ENCODE data around the gene NEIL3. TPM values are rescaled to one million over a fixed set of nuclear protein-coding genes. Genes with fewer than 3 reads are reported as not detected.

The NEIL3 gene
- total RNA-seq, 1 experiment from 2014 or later, result 10.6 TPM

- DNase-seq, result no peak
- H3K36me3 Mint-ChIP-seq (ENCODE audit: insufficient read depth, unreplicated experiment), result no peaks in the 10 kb centered on the region
- TF ChIP-seq CTCF (IDR thresholded peaks at IDR 0.05; ENCODE audit: unreplicated experiment), result no peak
- no peak overlapping the region for H3K27ac Mint-ChIP-seq (ENCODE audit: unreplicated experiment)
- no peaks in the 10 kb centered on the region for H3K27me3 Mint-ChIP-seq (ENCODE audit: unreplicated experiment)
- no peaks in the 10 kb centered on the region for H3K9me3 Mint-ChIP-seq (ENCODE audit: low read depth, unreplicated experiment)
- intact Hi-C loops (cut with micrococcal nuclease; ENCODE audit: unreplicated experiment), result no loop called here
- no TSS peak for BruUV-seq (replicated peaks)
- no peak overlapping the region for H3K4me3 Mint-ChIP-seq (ENCODE audit: low read depth, unreplicated experiment)
- CTCF ChIA-PET, result no interaction called here
- no peaks in the 10 kb centered on the region for H3K4me1 Mint-ChIP-seq (ENCODE audit: low read depth, unreplicated experiment)
Measured at GRCh38 chr4:177356206-177356605, 46.5 kb downstream of the NEIL3 start.

- intact Hi-C loops (cut with micrococcal nuclease; ENCODE audit: unreplicated experiment), result no loop called here
- DNase-seq, result no peak
- CTCF ChIA-PET, result interaction anchor here (0.6 kb wide), 1 partner anchor 1642 kb away, joined by 3 read pairs; no protein-coding TSS in a partner anchor
- H3K27ac Mint-ChIP-seq (ENCODE audit: unreplicated experiment), result no peak overlapping the region
- no peaks in the 10 kb centered on the region for H3K36me3 Mint-ChIP-seq (ENCODE audit: insufficient read depth, unreplicated experiment)
- H3K4me3 Mint-ChIP-seq (ENCODE audit: low read depth, unreplicated experiment), result no peak overlapping the region
- no peaks in the 10 kb centered on the region for H3K9me3 Mint-ChIP-seq (ENCODE audit: low read depth, unreplicated experiment)
- H3K4me1 Mint-ChIP-seq (ENCODE audit: low read depth, unreplicated experiment), result no peaks in the 10 kb centered on the region
- no peak for TF ChIP-seq CTCF (IDR thresholded peaks at IDR 0.05; ENCODE audit: unreplicated experiment)
- BruUV-seq (replicated peaks), result no TSS peak
- H3K27me3 Mint-ChIP-seq (ENCODE audit: unreplicated experiment), result no peaks in the 10 kb centered on the region
Measured at GRCh38 chr4:177356921-177357320, 47.2 kb downstream of the NEIL3 start.

- intact Hi-C loops (cut with micrococcal nuclease; ENCODE audit: unreplicated experiment), result loop anchor here (1.0 to 2.0 kb wide), 2 partner anchors 73 to 180 kb away; no protein-coding TSS in a partner anchor
- Mint-ChIP-seq H3K27me3 (ENCODE audit: unreplicated experiment) (no peaks in the 10 kb centered on the region), H3K27ac (ENCODE audit: unreplicated experiment) (no peak overlapping the region), H3K36me3 (ENCODE audit: insufficient read depth, unreplicated experiment) (peaks cover 5% of the 10 kb centered on the region), H3K4me3 (ENCODE audit: low read depth, unreplicated experiment) (no peak overlapping the region), H3K9me3 (ENCODE audit: low read depth, unreplicated experiment) (no peaks in the 10 kb centered on the region), H3K4me1 (ENCODE audit: low read depth, unreplicated experiment) (no peaks in the 10 kb centered on the region)
- no peak for TF ChIP-seq CTCF (IDR thresholded peaks at IDR 0.05; ENCODE audit: unreplicated experiment)
- BruUV-seq (replicated peaks), result no TSS peak
- CTCF ChIA-PET, result no interaction called here
- peak; percentile 32 for DNase-seq
Measured at GRCh38 chr4:177367336-177367735, 57.7 kb downstream of the NEIL3 start.

- intact Hi-C loops (cut with micrococcal nuclease; ENCODE audit: unreplicated experiment), result no loop called here
- no peak for TF ChIP-seq CTCF (IDR thresholded peaks at IDR 0.05; ENCODE audit: unreplicated experiment)
- Mint-ChIP-seq H3K36me3 (ENCODE audit: insufficient read depth, unreplicated experiment) (peaks cover 2% of the 10 kb centered on the region), H3K27ac (ENCODE audit: unreplicated experiment) (no peak overlapping the region), H3K27me3 (ENCODE audit: unreplicated experiment) (no peaks in the 10 kb centered on the region), H3K9me3 (ENCODE audit: low read depth, unreplicated experiment) (no peaks in the 10 kb centered on the region), H3K4me3 (ENCODE audit: low read depth, unreplicated experiment) (no peak overlapping the region), H3K4me1 (ENCODE audit: low read depth, unreplicated experiment) (no peaks in the 10 kb centered on the region)
- BruUV-seq (replicated peaks), result no TSS peak
- CTCF ChIA-PET, result no interaction called here
- no peak for DNase-seq
Measured at GRCh38 chr4:177369372-177369771, 59.7 kb downstream of the NEIL3 start.

Measured in Calu3 (cell line).